ENCODE data around the gene CYB5D1.

CYB5D1 gene

DNA sequence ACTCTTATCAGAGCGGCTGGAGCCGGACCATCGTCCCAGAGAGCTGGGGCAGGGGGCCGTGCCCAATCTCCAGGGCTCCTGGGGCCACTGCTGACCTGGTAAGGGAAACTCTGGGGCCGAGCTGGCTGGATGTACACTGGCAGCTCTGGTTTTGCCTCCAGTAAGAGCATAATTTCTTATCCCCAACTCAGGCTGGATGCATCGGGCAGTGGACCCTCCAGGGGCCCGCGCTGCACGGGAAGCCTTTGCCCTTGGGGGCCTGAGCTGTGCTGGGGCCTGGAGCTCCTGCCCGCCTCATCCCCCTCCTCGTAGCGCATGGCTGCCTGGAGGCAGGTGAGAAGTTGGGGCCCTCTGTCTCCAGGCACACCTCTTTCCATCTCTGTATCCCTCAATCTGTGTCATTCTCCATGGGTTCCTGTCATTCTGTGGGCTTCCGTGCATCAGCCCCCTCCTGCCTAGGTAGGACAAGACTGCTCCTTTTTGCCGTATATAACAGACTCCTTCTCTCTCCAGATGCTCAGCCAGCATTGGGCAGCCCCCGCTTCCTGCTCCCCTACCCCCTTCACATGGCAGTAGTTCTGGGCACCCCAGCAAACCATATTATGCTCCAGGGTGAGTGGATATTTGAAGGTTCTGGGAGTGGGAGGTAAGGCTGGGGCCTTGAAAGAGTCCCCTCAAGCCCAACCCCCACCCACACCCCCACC lies 12.3 kb upstream of the CYB5D1 start:
- DNase-seq = no peak

DNA sequence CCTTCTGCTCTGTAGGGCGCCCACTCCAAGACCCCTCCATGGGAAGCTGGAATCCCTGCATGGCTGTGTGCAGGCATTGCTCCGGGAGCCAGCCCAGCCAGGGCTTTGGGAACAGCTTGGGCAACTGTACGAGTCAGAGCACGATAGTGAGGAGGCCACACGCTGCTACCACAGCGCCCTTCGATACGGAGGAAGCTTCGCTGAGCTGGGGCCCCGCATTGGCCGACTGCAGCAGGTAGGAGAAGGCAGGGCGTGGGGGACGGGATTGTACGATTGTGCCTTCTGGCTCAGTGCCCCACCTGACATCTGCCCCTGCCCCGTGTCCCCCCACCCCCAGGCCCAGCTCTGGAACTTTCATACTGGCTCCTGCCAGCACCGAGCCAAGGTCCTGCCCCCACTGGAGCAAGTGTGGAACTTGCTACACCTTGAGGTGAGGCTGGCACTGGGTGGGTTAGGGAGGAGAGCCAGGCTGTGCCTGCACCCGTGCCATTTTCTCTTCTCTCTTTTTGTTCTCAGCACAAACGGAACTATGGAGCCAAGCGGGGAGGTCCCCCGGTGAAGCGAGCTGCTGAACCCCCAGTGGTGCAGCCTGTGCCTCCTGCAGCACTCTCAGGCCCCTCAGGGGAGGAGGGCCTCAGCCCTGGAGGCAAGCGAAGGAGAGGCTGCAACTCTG lies 11.6 kb upstream of the CYB5D1 start:
- no peak for DNase-seq

DNA sequence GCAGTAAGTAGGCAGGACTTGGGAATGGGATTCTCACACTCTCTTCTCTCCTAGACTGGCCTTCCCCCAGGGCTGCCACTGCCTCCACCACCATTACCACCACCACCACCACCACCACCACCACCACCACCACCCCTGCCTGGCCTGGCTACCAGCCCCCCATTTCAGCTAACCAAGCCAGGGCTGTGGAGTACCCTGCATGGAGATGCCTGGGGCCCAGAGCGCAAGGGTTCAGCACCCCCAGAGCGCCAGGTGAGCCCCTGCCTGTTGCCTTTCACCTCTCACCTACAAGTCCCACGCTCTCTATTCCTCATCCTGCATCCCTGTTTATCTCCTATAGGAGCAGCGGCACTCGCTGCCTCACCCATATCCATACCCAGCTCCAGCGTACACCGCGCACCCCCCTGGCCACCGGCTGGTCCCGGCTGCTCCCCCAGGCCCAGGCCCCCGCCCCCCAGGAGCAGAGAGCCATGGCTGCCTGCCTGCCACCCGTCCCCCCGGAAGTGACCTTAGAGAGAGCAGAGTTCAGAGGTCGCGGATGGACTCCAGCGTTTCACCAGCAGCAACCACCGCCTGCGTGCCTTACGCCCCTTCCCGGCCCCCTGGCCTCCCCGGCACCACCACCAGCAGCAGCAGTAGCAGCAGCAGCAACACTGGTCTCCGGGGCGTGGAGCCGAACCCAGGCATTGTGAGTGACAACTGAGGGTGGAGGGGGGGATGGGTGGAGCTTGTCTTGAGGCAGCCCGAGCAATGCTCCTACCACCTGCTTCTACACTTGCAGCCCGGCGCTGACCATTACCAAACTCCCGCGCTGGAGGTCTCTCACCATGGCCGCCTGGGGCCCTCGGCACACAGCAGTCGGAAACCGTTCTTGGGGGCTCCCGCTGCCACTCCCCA lies 10.8 kb upstream of the CYB5D1 start:
- no peak for DNase-seq

DNA sequence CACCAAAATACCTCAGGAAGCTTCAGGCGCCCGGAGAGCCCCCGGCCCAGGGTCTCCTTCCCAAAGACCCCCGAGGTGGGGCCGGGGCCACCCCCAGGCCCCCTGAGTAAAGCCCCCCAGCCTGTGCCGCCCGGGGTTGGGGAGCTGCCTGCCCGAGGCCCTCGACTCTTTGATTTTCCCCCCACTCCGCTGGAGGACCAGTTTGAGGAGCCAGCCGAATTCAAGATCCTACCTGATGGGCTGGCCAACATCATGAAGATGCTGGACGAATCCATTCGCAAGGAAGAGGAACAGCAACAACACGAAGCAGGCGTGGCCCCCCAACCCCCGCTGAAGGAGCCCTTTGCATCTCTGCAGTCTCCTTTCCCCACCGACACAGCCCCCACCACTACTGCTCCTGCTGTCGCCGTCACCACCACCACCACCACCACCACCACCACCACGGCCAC lies 9.6 kb upstream of the CYB5D1 start:
- DNase-seq = no peak

DNA sequence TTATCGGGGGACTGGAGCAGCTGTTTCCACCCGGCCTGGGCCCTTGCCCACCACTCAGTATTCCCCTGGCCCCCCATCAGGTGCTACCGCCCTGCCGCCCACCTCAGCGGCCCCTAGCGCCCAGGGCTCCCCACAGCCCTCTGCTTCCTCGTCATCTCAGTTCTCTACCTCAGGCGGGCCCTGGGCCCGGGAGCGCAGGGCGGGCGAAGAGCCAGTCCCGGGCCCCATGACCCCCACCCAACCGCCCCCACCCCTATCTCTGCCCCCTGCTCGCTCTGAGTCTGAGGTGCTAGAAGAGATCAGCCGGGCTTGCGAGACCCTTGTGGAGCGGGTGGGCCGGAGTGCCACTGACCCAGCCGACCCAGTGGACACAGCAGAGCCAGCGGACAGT lies 9.1 kb upstream of the CYB5D1 start:
- DNase-seq = no peak

DNA sequence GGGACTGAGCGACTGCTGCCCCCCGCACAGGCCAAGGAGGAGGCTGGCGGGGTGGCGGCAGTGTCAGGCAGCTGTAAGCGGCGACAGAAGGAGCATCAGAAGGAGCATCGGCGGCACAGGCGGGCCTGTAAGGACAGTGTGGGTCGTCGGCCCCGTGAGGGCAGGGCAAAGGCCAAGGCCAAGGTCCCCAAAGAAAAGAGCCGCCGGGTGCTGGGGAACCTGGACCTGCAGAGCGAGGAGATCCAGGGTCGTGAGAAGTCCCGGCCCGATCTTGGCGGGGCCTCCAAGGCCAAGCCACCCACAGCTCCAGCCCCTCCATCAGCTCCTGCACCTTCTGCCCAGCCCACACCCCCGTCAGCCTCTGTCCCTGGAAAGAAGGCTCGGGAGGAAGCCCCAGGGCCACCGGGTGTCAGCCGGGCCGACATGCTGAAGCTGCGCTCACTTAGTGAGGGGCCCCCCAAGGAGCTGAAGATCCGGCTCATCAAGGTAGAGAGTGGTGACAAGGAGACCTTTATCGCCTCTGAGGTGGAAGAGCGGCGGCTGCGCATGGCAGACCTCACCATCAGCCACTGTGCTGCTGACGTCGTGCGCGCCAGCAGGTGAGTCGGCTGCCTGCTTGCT lies 8.6 kb upstream of the CYB5D1 start:
- DNase-seq = no peak

DNA sequence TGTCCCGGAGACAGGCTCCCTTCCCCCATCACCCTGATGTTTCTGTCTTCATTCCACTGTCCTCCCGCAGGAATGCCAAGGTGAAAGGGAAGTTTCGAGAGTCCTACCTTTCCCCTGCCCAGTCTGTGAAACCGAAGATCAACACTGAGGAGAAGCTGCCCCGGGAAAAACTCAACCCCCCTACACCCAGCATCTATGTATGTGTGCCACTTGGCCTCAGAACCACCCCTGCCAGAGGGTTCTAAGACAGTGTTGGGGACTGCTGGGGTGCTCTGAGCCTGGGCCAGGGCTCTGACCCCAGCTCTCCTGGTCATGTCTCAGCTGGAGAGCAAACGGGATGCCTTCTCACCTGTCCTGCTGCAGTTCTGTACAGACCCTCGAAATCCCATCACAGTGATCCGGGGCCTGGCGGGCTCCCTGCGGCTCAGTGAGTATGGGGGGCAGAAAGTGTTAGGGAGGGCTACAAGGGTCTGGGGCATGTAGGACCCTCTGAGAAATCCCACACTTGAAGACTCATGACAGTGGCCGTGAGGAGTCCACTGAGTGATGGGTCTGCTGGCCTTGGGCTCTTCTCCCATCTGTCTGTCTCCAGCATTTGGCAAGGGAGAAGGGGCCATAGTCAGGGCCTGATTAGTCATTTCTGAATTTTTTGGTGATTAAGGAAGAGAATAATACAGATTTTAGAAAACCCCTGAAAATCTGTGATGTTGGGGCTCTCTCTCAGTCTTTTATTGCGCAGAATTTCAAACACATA lies 7.9 kb upstream of the CYB5D1 start:
- no peak for DNase-seq

DNA sequence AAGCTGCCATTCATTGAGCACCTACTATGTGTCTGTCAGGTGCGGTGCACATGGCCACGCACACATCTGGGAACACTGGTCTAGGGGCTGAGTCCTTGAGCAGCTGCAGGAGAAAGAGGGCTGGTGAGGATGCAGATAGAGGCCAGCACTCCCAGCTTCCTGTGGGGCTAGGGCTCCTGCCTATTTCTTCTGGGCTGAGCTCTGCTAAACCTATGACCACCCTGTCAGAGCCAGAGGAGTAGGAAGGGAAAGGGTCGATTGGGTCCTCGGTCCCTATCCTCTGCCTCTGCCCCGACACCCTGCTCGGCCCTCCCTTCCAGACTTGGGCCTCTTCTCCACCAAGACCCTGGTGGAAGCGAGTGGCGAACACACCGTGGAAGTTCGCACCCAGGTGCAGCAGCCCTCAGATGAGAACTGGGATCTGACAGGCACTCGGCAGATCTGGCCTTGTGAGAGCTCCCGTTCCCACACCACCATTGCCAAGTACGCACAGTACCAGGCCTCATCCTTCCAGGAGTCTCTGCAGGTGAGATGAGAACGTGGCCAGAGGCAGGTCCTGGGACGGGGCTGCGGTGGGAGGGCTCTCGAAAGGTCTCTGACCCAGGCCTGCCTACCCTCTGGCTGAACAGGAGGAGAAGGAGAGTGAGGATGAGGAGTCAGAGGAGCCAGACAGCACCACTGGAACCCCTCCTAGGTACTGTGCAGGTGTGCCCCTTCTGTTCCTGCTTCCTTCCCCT lies 6.9 kb upstream of the CYB5D1 start:
- no peak for DNase-seq

DNA sequence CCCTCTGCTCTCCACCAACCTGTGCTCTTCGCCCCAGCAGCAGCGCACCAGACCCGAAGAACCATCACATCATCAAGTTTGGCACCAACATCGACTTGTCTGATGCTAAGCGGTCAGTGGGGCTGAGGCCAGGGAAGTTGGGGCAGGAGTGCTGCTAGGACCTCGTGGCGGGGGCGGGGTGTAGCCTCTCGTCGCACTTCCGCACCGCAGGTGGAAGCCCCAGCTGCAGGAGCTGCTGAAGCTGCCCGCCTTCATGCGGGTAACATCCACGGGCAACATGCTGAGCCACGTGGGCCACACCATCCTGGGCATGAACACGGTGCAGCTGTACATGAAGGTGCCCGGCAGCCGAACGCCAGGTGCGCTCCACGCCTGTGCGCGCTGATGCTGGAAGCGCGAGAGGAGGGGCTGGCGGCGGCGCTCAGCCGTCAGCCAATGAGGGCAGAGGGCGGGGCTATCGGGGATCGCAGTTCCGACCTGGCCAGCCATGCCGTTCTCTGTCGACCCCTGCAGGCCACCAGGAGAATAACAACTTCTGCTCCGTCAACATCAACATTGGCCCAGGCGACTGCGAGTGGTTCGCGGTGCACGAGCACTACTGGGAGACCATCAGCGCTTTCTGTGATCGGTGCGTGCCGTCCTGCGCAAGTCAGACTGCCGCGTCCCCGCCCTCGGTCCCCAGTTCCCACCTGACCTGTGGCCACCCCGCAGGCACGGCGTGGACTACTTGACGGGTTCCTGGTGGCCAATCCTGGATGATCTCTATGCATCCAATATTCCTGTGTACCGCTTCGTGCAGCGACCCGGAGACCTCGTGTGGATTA lies 6.2 kb upstream of the CYB5D1 start:
- peak; percentile 92 for DNase-seq

DNA sequence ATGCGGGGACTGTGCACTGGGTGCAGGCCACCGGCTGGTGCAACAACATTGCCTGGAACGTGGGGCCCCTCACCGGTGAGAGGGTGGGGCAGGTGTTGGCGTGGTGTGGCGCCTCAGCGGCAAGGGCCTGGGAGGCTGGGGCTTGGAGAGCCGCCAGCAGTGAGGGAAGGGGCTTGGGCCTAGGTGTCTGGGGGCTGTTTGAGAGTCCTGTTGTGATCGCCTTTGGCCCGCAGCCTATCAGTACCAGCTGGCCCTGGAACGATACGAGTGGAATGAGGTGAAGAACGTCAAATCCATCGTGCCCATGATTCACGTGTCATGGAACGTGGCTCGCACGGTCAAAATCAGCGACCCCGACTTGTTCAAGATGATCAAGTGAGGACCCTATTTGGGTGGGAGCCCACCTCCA lies 5.5 kb upstream of the CYB5D1 start:
- no peak for DNase-seq

DNA sequence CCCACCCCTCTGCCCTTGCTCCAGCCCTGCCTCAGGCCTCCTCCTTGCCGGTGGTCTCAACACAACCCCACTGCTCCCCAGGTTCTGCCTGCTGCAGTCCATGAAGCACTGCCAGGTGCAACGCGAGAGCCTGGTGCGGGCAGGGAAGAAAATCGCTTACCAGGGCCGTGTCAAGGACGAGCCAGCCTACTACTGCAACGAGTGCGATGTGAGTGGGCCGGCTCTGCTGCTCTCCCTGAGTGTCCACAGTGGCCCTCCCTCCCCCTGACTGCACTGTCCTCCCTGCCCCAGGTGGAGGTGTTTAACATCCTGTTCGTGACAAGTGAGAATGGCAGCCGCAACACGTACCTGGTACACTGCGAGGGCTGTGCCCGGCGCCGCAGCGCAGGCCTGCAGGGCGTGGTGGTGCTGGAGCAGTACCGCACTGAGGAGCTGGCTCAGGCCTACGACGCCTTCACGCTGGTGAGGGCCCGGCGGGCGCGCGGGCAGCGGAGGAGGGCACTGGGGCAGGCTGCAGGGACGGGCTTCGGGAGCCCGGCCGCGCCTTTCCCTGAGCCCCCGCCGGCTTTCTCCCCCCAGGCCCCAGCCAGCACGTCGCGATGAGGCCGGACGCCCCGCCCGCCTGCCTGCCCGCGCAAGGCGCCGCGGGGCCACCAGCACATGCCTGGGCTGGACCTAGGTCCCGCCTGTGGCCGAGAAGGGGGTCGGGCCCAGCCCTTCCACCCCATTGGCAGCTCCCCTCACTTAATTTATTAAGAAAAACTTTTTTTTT lies 4.7 kb upstream of the CYB5D1 start:
- no peak for DNase-seq

DNA sequence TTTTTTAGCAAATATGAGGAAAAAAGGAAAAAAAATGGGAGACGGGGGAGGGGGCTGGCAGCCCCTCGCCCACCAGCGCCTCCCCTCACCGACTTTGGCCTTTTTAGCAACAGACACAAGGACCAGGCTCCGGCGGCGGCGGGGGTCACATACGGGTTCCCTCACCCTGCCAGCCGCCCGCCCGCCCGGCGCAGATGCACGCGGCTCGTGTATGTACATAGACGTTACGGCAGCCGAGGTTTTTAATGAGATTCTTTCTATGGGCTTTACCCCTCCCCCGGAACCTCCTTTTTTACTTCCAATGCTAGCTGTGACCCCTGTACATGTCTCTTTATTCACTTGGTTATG lies 4.1 kb upstream of the CYB5D1 start:
- DNase-seq = no peak

DNA sequence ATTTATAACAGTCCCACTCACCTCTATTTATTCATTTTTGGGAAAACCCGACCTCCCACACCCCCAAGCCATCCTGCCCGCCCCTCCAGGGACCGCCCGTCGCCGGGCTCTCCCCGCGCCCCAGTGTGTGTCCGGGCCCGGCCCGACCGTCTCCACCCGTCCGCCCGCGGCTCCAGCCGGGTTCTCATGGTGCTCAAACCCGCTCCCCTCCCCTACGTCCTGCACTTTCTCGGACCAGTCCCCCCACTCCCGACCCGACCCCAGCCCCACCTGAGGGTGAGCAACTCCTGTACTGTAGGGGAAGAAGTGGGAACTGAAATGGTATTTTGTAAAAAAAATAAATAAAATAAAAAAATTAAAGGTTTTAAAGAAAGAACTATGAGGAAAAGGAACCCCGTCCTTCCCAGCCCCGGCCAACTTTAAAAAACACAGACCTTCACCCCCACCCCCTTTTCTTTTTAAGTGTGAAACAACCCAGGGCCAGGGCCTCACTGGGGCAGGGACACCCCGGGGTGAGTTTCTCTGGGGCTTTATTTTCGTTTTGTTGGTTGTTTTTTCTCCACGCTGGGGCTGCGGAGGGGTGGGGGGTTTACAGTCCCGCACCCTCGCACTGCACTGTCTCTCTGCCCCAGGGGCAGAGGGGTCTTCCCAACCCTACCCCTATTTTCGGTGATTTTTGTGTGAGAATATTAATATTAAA lies 3.6 kb upstream of the CYB5D1 start:
- DNase-seq = no peak

DNA sequence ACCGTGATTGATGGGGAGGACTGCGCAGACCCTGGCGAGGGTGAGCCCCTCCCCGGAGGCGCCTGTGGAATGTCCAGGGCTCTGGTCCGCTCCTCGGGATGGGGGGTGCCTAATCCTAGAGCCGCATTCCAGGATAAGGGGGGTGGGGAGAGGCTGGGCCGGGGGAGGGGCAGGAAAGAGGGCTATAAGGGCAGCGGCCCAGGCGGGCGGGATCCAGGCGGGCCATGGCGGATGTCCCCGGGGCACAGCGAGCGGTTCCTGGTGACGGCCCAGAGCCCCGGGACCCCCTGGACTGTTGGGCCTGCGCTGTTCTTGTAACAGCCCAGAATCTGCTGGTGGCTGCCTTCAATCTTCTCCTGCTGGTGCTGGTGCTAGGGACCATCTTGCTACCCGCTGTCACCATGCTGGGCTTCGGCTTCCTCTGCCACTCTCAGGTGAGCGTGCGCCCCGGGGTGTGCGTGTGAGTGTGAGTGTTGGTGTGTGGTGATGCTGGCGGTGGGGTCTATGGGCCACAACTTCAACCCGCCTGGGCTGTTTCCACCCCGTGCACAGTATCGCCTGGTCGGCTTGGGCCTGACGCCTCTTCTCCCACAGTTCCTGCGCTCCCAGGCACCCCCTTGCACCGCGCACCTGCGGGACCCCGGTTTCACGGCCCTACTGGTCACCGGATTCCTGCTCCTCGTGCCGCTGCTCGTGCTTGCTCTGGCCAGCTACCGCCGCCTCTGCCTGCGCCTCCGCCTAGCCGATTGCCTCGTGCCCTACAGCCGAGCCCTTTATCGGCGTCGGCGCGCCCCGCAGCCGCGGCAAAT lies 2.7 kb upstream of the CYB5D1 start, which contains the start of gene TMEM88:
TSS of gene TMEM88 (plus strand) at position 216 of the 809 bp plus-strand sequence. CDS start at position 225, 9 bp downstream.
- DNase-seq = no peak

DNA sequence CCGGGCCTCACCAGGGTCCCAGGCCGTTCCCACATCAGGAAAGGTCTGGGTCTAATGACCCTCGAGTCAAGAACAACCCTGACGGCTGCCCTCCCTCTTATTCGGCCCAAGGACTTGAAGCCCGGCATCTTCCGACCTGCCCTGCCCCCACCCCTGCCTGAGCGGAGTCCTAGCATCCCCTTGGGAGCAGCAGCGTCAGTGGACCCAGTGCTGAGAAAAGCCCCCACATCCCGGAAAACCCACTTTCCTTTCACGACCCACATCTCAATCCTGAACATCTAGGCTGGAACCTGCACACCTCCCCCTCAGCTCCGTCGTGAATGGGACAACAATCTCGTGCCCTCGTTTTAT lies 2.2 kb upstream of the CYB5D1 start:
- DNase-seq = no peak

DNA sequence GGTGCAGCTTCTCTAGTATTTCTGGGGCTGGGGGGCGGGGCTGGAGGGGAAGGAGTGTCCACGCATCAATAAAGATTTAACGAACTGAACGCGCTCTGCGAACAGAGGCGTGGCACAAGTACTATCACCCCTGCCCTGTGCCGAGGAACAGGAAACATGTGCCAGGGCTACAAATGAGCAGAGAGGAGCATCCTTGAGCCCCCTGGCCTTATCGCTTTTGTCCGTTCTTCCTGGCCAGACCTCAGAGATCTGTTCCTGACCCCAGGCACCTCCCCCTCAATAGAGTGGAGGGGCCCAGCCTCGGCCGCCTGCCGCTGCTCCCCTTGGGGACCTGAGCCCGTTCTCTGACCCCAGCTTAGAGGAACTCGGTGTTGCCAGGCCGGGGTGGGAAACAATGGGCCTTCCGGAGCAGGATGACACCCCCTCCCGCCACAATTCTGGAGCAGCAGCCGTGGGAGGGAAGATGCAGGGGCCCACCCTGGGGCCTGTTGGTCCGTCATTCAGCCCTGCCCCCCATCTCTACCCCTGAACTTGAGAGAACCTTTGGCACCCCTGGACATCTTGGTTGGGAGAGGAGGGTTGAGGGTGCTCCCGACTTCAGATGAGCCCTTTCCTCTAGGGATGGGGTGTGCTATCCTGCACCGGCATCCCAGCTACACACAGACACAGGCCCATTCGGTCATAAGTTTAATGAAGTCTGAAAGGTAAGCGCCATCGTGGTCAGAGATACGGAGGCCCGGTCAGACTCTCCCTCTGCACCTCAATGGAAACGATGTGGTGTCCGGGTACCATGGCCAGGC lies 1.6 kb upstream of the CYB5D1 start:
- DNase-seq = peak; percentile 19
